Transverse colon (tissue), 4 donors: ENCODE measurements around the gene UGT1A5. TPM values are rescaled to one million over a fixed set of nuclear protein-coding genes. Genes with fewer than 3 reads are reported as not detected.

ENCODE experiments used
- DNase-seq: peaks from one replicate; pipeline ENCODE4 v3.0.0-alpha.2; 2019
- H3K27ac ChIP-seq, 4 donors: fragments of 200-600 bp; sonication (generic); 2 replicates each; pipeline ENCODE4 v1.5.1; 2016 to 2018; ENCODE audit warnings: inconsistent platforms in 4 of 4
- H3K27me3 ChIP-seq: fragments of 200-600 bp; sonication (generic); 2 replicates; pipeline ENCODE4 v1.5.1; 2017; ENCODE audit warnings: inconsistent platforms
- H3K36me3 ChIP-seq, 4 donors: fragments of 200-600 bp; sonication (generic); 2 replicates each; pipeline ENCODE4 v1.5.1; 2017 to 2019; ENCODE audit warnings: inconsistent platforms in 4 of 4
- H3K4me1 ChIP-seq, 4 donors: fragments of 200-600 bp; sonication (generic); 2 replicates each; pipeline ENCODE4 v1.5.1; 2017 to 2020; ENCODE audit warnings: inconsistent platforms in 4 of 4
- H3K4me3 ChIP-seq, 4 donors: fragments of 200-600 bp; sonication (generic); 1 replicate in 1 of 4; 2 replicates in 3 of 4; pipeline versions ENCODE4 v1.5.1 to v1.6.1; 2017 to 2019; ENCODE audit warnings: inconsistent platforms in 4 of 4
- H3K9me3 ChIP-seq, 2 donors: fragments of 200-600 bp; sonication (generic); 2 replicates each; pipeline ENCODE4 v1.5.1; 2017 to 2019; ENCODE audit warnings: inconsistent platforms in 2 of 2
- EP300 ChIP-seq: sonication (generic); formaldehyde crosslinking; IDR thresholded peaks from one replicate; pipeline ENCODE4 v1.6.1; 2017; ENCODE audit warnings: antibody characterized with exemption, low read depth
- POLR2A ChIP-seq: fragments of 450-650 bp; IDR thresholded peaks from one replicate; pipeline ENCODE4 v1.6.1; 2016; ENCODE audit warnings: antibody characterized with exemption, mild to moderate bottlenecking, moderate library complexity
- POLR2AphosphoS5 ChIP-seq, 3 donors: sonication (generic); formaldehyde crosslinking; IDR thresholded peaks; one replicate each; pipeline ENCODE4 v1.6.1; 2016; ENCODE audit warnings: antibody characterized with exemption in 3 of 3
- WGBS, 2 donors: methylation state at CpG; one replicate each; pipeline ENCODE4 v1.1.5; 2018; ENCODE audit warnings: low coverage in 1 of 2; 5-methylcytosine and 5-hydroxymethylcytosine counted together
- in situ Hi-C, 4 donors: fragments of 200-750 bp; cut with MboI; loops; one replicate each; pipeline versions ENCODE4 v1.15.0 to v1.15.1; 2017; ENCODE audit warnings: low sequenced_read_pairs in 3 of 4, low pct_ligation_motif_present in 1 of 4, low pct_unique_long_range_greater_than_20kb in 1 of 4
- intact Hi-C: fragments of 100-400 bp; cut with DNase I; formaldehyde crosslinking; loops from one replicate; pipeline ENCODE4 v1.15.1; 2023; ENCODE audit warnings: low total_unique reads
- total RNA-seq, 4 donors: library from RNA; depleted of rRNA; stranded (reverse); fragments of >200 nt; gene quantifications; one replicate each; pipeline ENCODE4 v1.1.0, GENCODE V29; 2016
- TF ChIP-seq, protein P1 (sequence below), 5 experiments: fragments of 200-600 bp in 3 of 5; fragments of 450-650 bp in 2 of 5; sonication (generic) in 3 of 5; IDR thresholded peaks; 1 replicate in 2 of 5; 2 replicates in 3 of 5; pipeline ENCODE4 v1.5.1; 2016 to 2017; ENCODE audit warnings: antibody characterized with exemption in 5 of 5, inconsistent platforms in 3 of 5, mild to moderate bottlenecking in 2 of 5, moderate library complexity in 1 of 5

Gene UGT1A5
- total RNA-seq, 4 donors from 2014 or later, result 3.2 to 18.3 (median 7.9) TPM

DNA sequence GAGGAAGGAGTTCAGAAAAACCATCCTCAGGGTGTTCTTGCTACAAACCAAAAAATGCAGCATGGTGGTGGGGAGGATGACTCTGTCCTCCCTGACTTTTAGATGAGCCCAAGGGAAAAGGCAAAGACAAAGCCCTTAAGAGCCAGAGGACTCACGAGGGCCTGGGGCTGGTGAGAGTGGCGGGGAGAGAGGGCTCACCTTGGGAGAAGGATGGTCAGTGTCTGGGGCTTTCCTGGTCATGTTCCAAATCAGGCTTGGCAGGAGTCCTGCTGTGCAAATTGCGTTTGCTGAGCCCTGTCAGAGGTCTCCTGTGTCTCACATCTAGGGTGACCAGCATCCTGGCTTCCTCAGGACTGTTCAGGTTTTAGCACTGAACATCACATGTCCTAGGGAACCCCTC, 52.1 kb downstream of the UGT1A5 start:
- DNase-seq, result no peak
- H3K9me3 ChIP-seq, result no peaks in the 10 kb centered on the region
- TF ChIP-seq POLR2AphosphoS5 (IDR thresholded peaks at IDR 0.05) (no peak), POLR2A (no peak), EP300 (no peak)
- TF ChIP-seq, protein P1, sequence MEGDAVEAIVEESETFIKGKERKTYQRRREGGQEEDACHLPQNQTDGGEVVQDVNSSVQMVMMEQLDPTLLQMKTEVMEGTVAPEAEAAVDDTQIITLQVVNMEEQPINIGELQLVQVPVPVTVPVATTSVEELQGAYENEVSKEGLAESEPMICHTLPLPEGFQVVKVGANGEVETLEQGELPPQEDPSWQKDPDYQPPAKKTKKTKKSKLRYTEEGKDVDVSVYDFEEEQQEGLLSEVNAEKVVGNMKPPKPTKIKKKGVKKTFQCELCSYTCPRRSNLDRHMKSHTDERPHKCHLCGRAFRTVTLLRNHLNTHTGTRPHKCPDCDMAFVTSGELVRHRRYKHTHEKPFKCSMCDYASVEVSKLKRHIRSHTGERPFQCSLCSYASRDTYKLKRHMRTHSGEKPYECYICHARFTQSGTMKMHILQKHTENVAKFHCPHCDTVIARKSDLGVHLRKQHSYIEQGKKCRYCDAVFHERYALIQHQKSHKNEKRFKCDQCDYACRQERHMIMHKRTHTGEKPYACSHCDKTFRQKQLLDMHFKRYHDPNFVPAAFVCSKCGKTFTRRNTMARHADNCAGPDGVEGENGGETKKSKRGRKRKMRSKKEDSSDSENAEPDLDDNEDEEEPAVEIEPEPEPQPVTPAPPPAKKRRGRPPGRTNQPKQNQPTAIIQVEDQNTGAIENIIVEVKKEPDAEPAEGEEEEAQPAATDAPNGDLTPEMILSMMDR (IDR thresholded peaks at IDR 0.05), result no peak
- peaks cover 0 to 15% (median 6%) of the 10 kb centered on the region in 4 donors for H3K4me1 ChIP-seq
- no peaks in the 10 kb centered on the region for H3K36me3 ChIP-seq
- intact Hi-C loops, result no loop called here
- 49 to 73% methylated on average over 2 to 3 of the region's 3 CpGs for WGBS, 2 donors
- in situ Hi-C loops, result no loop called here
- H3K4me3 ChIP-seq, result no peak overlapping the region
- H3K27me3 ChIP-seq, result no peaks in the 10 kb centered on the region
- peak overlapping the region in 1 of 4 donors; percentile 46 for H3K27ac ChIP-seq

DNA sequence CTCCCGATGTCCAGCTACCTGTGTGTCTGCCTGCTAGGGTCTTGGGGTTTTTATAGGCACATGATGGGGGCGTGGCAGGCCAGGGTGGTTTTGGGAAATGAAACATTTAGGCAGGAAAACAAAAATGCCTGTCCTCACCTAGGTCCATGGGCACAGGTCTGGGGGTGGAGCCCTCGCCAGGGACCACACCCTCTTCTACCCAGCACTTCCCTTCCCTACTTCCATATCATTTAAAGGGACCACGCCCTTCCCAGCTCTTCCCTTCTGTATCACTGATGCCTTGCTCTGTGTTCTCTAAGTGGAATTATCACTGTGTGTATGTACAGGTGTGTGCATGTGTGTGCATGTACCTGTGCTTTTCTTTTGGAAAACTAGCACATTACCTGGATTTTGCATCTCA, 53.7 kb downstream of the UGT1A5 start:
- no peak overlapping the region for H3K4me3 ChIP-seq
- in situ Hi-C loops, result no loop called here
- WGBS, 2 donors, result 50 to 68% methylated on average over 1 to 4 of the region's 4 CpGs
- no peaks in the 10 kb centered on the region for H3K27me3 ChIP-seq
- TF ChIP-seq POLR2AphosphoS5 (IDR thresholded peaks at IDR 0.05), result no peak
- TF ChIP-seq EP300, result no peak
- no peak for TF ChIP-seq POLR2A
- TF ChIP-seq, protein P1 (IDR thresholded peaks at IDR 0.05), result no peak
- no peak overlapping the region for H3K27ac ChIP-seq
- no peaks in the 10 kb centered on the region for H3K36me3 ChIP-seq
- H3K4me1 ChIP-seq, result peaks cover 0 to 14% (median 4%) of the 10 kb centered on the region in 4 donors
- peak; percentile 27 for DNase-seq
- intact Hi-C loops, result no loop called here
- H3K9me3 ChIP-seq, result no peaks in the 10 kb centered on the region

DNA sequence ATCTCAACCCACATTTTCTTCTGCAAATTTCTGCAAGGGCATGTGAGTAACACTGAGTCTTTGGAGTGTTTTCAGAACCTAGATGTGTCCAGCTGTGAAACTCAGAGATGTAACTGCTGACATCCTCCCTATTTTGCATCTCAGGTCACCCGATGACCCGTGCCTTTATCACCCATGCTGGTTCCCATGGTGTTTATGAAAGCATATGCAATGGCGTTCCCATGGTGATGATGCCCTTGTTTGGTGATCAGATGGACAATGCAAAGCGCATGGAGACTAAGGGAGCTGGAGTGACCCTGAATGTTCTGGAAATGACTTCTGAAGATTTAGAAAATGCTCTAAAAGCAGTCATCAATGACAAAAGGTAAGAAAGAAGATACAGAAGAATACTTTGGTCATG, 55.4 kb downstream of the UGT1A5 start:
- TF ChIP-seq, protein P1 (IDR thresholded peaks at IDR 0.05), result no peak
- TF ChIP-seq POLR2AphosphoS5 (IDR thresholded peaks at IDR 0.05), result no peak
- TF ChIP-seq EP300, result no peak
- TF ChIP-seq POLR2A, result no peak
- H3K4me1 ChIP-seq, result peaks cover 0 to 14% (median 4%) of the 10 kb centered on the region in 4 donors
- no peaks in the 10 kb centered on the region for H3K27me3 ChIP-seq
- in situ Hi-C loops, result no loop called here
- H3K27ac ChIP-seq, result no peak overlapping the region
- WGBS, 2 donors, result 86 to 96% methylated on average over 4 of the region's 4 CpGs
- H3K9me3 ChIP-seq, result no peaks in the 10 kb centered on the region
- DNase-seq, result no peak
- intact Hi-C loops, result no loop called here
- no peak overlapping the region for H3K4me3 ChIP-seq
- H3K36me3 ChIP-seq, result no peaks in the 10 kb centered on the region

DNA sequence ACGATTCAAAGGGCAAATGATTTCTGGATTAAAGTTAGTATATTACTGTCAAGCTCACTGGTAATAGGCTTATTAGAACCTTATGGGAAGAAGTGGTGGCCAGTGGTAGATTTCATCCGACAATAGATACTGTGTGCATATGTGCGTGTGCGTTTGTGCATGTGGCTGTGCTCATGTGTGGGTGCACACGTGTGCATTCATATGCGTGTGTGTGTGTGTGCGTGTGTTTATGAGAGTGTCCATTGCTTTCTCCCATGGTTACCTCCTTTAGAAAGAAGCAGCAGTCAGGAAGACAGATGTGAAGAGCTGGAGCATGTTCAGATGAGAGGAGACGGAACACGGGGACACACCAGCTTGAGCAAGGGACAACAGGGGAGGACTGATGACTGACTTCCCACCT, 56.6 kb downstream of the UGT1A5 start:
- in situ Hi-C loops (no loop called here), intact Hi-C loops (no loop called here)
- no peak for DNase-seq
- Histone ChIP-seq H3K36me3 (no peaks in the 10 kb centered on the region), H3K27ac (no peak overlapping the region), H3K4me3 (no peak overlapping the region), H3K27me3 (no peaks in the 10 kb centered on the region), H3K4me1 (peaks cover 0 to 5% (median 0%) of the 10 kb centered on the region in 4 donors), H3K9me3 (no peaks in the 10 kb centered on the region)
- WGBS, 2 donors, result 91 to 95% methylated on average over 7 to 9 of the region's 9 CpGs
- TF ChIP-seq EP300 (no peak), POLR2AphosphoS5 (IDR thresholded peaks at IDR 0.05) (no peak), POLR2A (no peak)
- TF ChIP-seq, protein P1 (IDR thresholded peaks at IDR 0.05), result no peak
